GM21576 (cell line): ENCODE data around the gene GNA15.

Source experiments
- ATAC-seq: cut with Tn5 transposase; IDR thresholded peaks from one replicate; pipeline ENCODE4 v1.9.1; 2021; ENCODE audit warnings: mild to moderate bottlenecking, moderate library complexity; ENCODE audit not compliant: unreplicated experiment

The GNA15 gene

GRCh38 chr19:3203805-3204645 is 68.2 kb downstream of the GNA15 start:
- no peak for ATAC-seq

GRCh38 chr19:3204646-3205275 is 68.9 kb downstream of the GNA15 start:
- no peak for ATAC-seq

GRCh38 chr19:3206216-3206953 is 70.6 kb downstream of the GNA15 start:
- no peak for ATAC-seq

GRCh38 chr19:3207461-3208242 is 71.8 kb downstream of the GNA15 start:
- ATAC-seq, result no peak

- no peak for ATAC-seq
These were observed 72.7 kb downstream of the GNA15 start for GRCh38 chr19:3208317-3209207.

- ATAC-seq, result no peak
These were observed 74.6 kb downstream of the GNA15 start for GRCh38 chr19:3210347-3211017.

- ATAC-seq, result no peak
These were observed 75.4 kb downstream of the GNA15 start for GRCh38 chr19:3211191-3211590.

- ATAC-seq, result no peak
These were observed 77.3 kb downstream of the GNA15 start for GRCh38 chr19:3213159-3213558.
